Measurements from ENCODE around the gene FAM193A. TPM values are rescaled to one million over a fixed set of nuclear protein-coding genes. Genes with fewer than 3 reads are reported as not detected.

The FAM193A gene
- total and polyA plus RNA-seq, 2 donors (not counting 1 experiment from before 2014, with no cell fraction given): 16.0 to 62.7 TPM

GRCh38 chr4:2663275-2663674 lies 126.8 kb downstream of the FAM193A start:
- DNase-seq (no peak), ATAC-seq (ENCODE audit: low read depth) (no peak)
- Histone ChIP-seq H3K9ac (ENCODE audit: low read length) (no peak overlapping the region), H3K27ac (ENCODE audit: low read length in 2 of 2) (no peak overlapping the region), H3K79me2 (ENCODE audit: control insufficient read depth, insufficient read depth, low read length) (peaks cover 25% of the 10 kb centered on the region), H3K9me3 (ENCODE audit: control extremely low read depth in 1 of 3, control insufficient read depth in 2 of 3, insufficient read depth in 1 of 3, low read length in 2 of 3) (no peaks in the 10 kb centered on the region), H3K36me3 (replicated peaks in 1 of 2; ENCODE audit: control extremely low read depth in 1 of 2, control insufficient read depth in 1 of 2, extremely low read depth in 1 of 2, insufficient read depth in 2 of 2, low read length in 1 of 2) (peaks cover 12 to 51% of the 10 kb centered on the region in 2 experiments), H3K4me3 (ENCODE audit: control extremely low read depth in 1 of 5, extremely low read depth in 1 of 5, insufficient read depth in 1 of 5, low read depth in 2 of 5, low read length in 4 of 5) (no peak overlapping the region), H3K4me2 (replicated peaks; ENCODE audit: low read depth, low read length, poor library complexity, severe bottlenecking) (no peak overlapping the region), H4K20me1 (ENCODE audit: control insufficient read depth, insufficient read depth, low read length, poor library complexity, severe bottlenecking) (no peaks in the 10 kb centered on the region), H3K27me3 (replicated peaks in 1 of 4; ENCODE audit: control extremely low read depth in 1 of 4, control insufficient read depth in 3 of 4, insufficient read depth in 4 of 4, low read length in 3 of 4) (no peaks in the 10 kb centered on the region), H3K4me1 (ENCODE audit: control insufficient read depth in 2 of 2, insufficient read depth in 2 of 2, low read length in 2 of 2) (peaks cover 7 to 9% of the 10 kb centered on the region in 2 donors), H2AFZ (ENCODE audit: insufficient read depth, low read depth, low read length, poor library complexity, severe bottlenecking) (no peak overlapping the region)
- H3K4me3 Mint-ChIP-seq: no peak overlapping the region
- no peaks in the 10 kb centered on the region for H3K27me3 Mint-ChIP-seq
- H3K27ac Mint-ChIP-seq: no peak overlapping the region
- ChIA-PET CTCF (no interaction called here), POLR2A (no interaction called here)
- H3K4me1 Mint-ChIP-seq: peaks cover 17% of the 10 kb centered on the region
- H3K9me3 Mint-ChIP-seq (ENCODE audit: insufficient read depth): no peaks in the 10 kb centered on the region
- no CpG with 5 or more reads among the region's 2 CpGs for WGBS (ENCODE audit: insufficient coverage)
- intact Hi-C loops (cut with micrococcal nuclease): no loop called here
- TF ChIP-seq EZH2 (IDR thresholded peaks at IDR 0.05; ENCODE audit: borderline replicate concordance, insufficient read depth, low read depth, low read length, poor library complexity, severe bottlenecking) (no peak), CTCF (IDR thresholded peaks at IDR 0.05) (no peak)

GRCh38 chr4:2666722-2667247 lies 130.3 kb downstream of the FAM193A start:
- Mint-ChIP-seq H3K9me3 (ENCODE audit: insufficient read depth) (no peaks in the 10 kb centered on the region), H3K27me3 (no peaks in the 10 kb centered on the region), H3K27ac (peak overlapping the region; percentile 51), H3K4me3 (peak overlapping the region; percentile 56), H3K4me1 (peaks cover 36% of the 10 kb centered on the region)
- TF ChIP-seq CTCF (IDR thresholded peaks at IDR 0.05) (no peak), EZH2 (IDR thresholded peaks at IDR 0.05; ENCODE audit: borderline replicate concordance, insufficient read depth, low read depth, low read length, poor library complexity, severe bottlenecking) (no peak)
- no peaks in the 10 kb centered on the region for H3K9me3 ChIP-seq (ENCODE audit: control extremely low read depth in 1 of 3, control insufficient read depth in 2 of 3, insufficient read depth in 1 of 3, low read length in 2 of 3)
- intact Hi-C loops (cut with micrococcal nuclease): no loop called here
- H3K79me2 ChIP-seq (ENCODE audit: control insufficient read depth, insufficient read depth, low read length): peaks cover 44% of the 10 kb centered on the region
- H3K4me1 ChIP-seq (ENCODE audit: control insufficient read depth in 2 of 2, insufficient read depth in 2 of 2, low read length in 2 of 2): peaks cover 7 to 19% of the 10 kb centered on the region in 2 donors
- peak overlapping the region in 1 of 2 donors; percentile 62 for H3K27ac ChIP-seq (ENCODE audit: low read length in 2 of 2)
- H3K36me3 ChIP-seq (replicated peaks in 1 of 2; ENCODE audit: control extremely low read depth in 1 of 2, control insufficient read depth in 1 of 2, extremely low read depth in 1 of 2, insufficient read depth in 2 of 2, low read length in 1 of 2): peaks cover 5 to 39% of the 10 kb centered on the region in 2 experiments
- H3K4me3 ChIP-seq (ENCODE audit: control extremely low read depth in 1 of 5, extremely low read depth in 1 of 5, insufficient read depth in 1 of 5, low read depth in 2 of 5, low read length in 4 of 5): peak overlapping the region in 1 of 5 experiments; percentile 11
- H3K27me3 ChIP-seq (replicated peaks in 1 of 4; ENCODE audit: control extremely low read depth in 1 of 4, control insufficient read depth in 3 of 4, insufficient read depth in 4 of 4, low read length in 3 of 4): no peaks in the 10 kb centered on the region
- peak overlapping the region; percentile 61 for H3K4me2 ChIP-seq (replicated peaks; ENCODE audit: low read depth, low read length, poor library complexity, severe bottlenecking)
- DNase-seq: no peak
- no peak overlapping the region for H2AFZ ChIP-seq (ENCODE audit: insufficient read depth, low read depth, low read length, poor library complexity, severe bottlenecking)
- WGBS (ENCODE audit: insufficient coverage): 67% methylated on average over 1 of the region's 2 CpGs
- peak overlapping the region; percentile 22 for H3K9ac ChIP-seq (ENCODE audit: low read length)
- POLR2A ChIA-PET: no interaction called here
- H4K20me1 ChIP-seq (ENCODE audit: control insufficient read depth, insufficient read depth, low read length, poor library complexity, severe bottlenecking): no peaks in the 10 kb centered on the region
- ATAC-seq (ENCODE audit: low read depth): no peak
- CTCF ChIA-PET: no interaction called here

All from B cell (primary cell).